Lower leg skin (tissue), 4 donors: Measurements from ENCODE around the gene ELF3. TPM values are rescaled to one million over a fixed set of nuclear protein-coding genes. Genes with fewer than 3 reads are reported as not detected.
"Not testable (repeated sequence)": the region's sequence is repeated elsewhere in the genome, so short reads cannot be mapped to it uniquely, and the experiment has no call there.

Source experiments
- DNase-seq, 2 donors: peaks; one replicate each; pipeline ENCODE4 v3.0.0-alpha.2; 2019; ENCODE audit warnings: low spot score in 2 of 2
- H3K4me3 ChIP-seq: fragments of 200-600 bp; sonication (generic); 2 replicates; pipeline ENCODE4 v1.5.1; 2017; ENCODE audit warnings: mild to moderate bottlenecking, low read depth; ENCODE audit not compliant: poor library complexity, severe bottlenecking
- CTCF ChIP-seq, 3 donors: fragments of 450-650 bp; IDR thresholded peaks; one replicate each; pipeline ENCODE4 v1.5.1; 2016; ENCODE audit warnings: antibody characterized with exemption in 3 of 3, mild to moderate bottlenecking in 3 of 3, moderate library complexity in 2 of 3
- POLR2A ChIP-seq, 2 donors: fragments of 450-650 bp; IDR thresholded peaks; one replicate each; pipeline ENCODE4 v1.6.1; 2016 to 2017; ENCODE audit warnings: antibody characterized with exemption in 2 of 2, mild to moderate bottlenecking in 1 of 2, moderate library complexity in 1 of 2
- WGBS, 2 donors: methylation state at CpG; one replicate each; pipeline ENCODE4 v1.1.5; 2018; 5-methylcytosine and 5-hydroxymethylcytosine counted together
- intact Hi-C: fragments of 100-400 bp; cut with DNase I; formaldehyde crosslinking; loops from one replicate; pipeline ENCODE4 v1.15.0; 2023; ENCODE audit warnings: low total_unique reads
- total RNA-seq, 4 donors: library from RNA; depleted of rRNA; stranded (reverse); fragments of >200 nt; gene quantifications; one replicate each; pipeline ENCODE4 v1.1.0, GENCODE V29; 2016

ELF3 gene
- total RNA-seq, 4 donors from 2014 or later = 9.8 to 36.4 (median 31.2) TPM

GRCh38 chr1:202018468-202019234 lies 8.3 kb downstream of the ELF3 start:
- WGBS, 2 donors = 44% methylated on average over 15 to 19 of the region's 19 CpGs
- TF ChIP-seq POLR2A (IDR thresholded peaks at IDR 0.05) (no peak), CTCF (IDR thresholded peaks at IDR 0.05) (no peak)
- intact Hi-C loops = no loop called here
- no peak overlapping the region for H3K4me3 ChIP-seq
- DNase-seq = no peak

GRCh38 chr1:202019235-202019558 lies 8.8 kb downstream of the ELF3 start:
- DNase-seq, H3K4me3 ChIP-seq, intact Hi-C loops: not testable (repeated sequence)
- 58 to 69% methylated on average over 8 of the region's 8 CpGs for WGBS, 2 donors

GRCh38 chr1:202023001-202023433 lies 12.6 kb downstream of the ELF3 start:
- DNase-seq = peak in 1 of 2 donors; percentile 66
- WGBS, 2 donors = 33 to 35% methylated on average over 6 of the region's 6 CpGs
- TF ChIP-seq CTCF (IDR thresholded peaks at IDR 0.05) = no peak
- TF ChIP-seq POLR2A (IDR thresholded peaks at IDR 0.05) = no peak
- intact Hi-C loops = no loop called here
- no peak overlapping the region for H3K4me3 ChIP-seq

GRCh38 chr1:202029171-202029665 lies 18.8 kb downstream of the ELF3 start:
- no peak overlapping the region for H3K4me3 ChIP-seq
- WGBS, 2 donors = 64 to 65% methylated on average over 5 of the region's 5 CpGs
- DNase-seq = no peak
- intact Hi-C loops = no loop called here
- TF ChIP-seq CTCF (IDR thresholded peaks at IDR 0.05) (no peak), POLR2A (IDR thresholded peaks at IDR 0.05) (no peak)

GRCh38 chr1:202029727-202030126 lies 19.3 kb downstream of the ELF3 start:
- intact Hi-C loops = no loop called here
- no peak for DNase-seq
- H3K4me3 ChIP-seq = no peak overlapping the region
- no peak for TF ChIP-seq POLR2A (IDR thresholded peaks at IDR 0.05)
- TF ChIP-seq CTCF (IDR thresholded peaks at IDR 0.05) = no peak
- 81 to 90% methylated on average over 2 of the region's 2 CpGs for WGBS, 2 donors

GRCh38 chr1:202031796-202032195 lies 21.4 kb downstream of the ELF3 start:
- intact Hi-C loops = no loop called here
- TF ChIP-seq POLR2A (IDR thresholded peaks at IDR 0.05) (no peak), CTCF (IDR thresholded peaks at IDR 0.05) (no peak)
- no peak overlapping the region for H3K4me3 ChIP-seq
- DNase-seq = no peak
- 75 to 77% methylated on average over 4 of the region's 4 CpGs for WGBS, 2 donors
